ENCODE measurements around the gene STRIP2.

DNA sequence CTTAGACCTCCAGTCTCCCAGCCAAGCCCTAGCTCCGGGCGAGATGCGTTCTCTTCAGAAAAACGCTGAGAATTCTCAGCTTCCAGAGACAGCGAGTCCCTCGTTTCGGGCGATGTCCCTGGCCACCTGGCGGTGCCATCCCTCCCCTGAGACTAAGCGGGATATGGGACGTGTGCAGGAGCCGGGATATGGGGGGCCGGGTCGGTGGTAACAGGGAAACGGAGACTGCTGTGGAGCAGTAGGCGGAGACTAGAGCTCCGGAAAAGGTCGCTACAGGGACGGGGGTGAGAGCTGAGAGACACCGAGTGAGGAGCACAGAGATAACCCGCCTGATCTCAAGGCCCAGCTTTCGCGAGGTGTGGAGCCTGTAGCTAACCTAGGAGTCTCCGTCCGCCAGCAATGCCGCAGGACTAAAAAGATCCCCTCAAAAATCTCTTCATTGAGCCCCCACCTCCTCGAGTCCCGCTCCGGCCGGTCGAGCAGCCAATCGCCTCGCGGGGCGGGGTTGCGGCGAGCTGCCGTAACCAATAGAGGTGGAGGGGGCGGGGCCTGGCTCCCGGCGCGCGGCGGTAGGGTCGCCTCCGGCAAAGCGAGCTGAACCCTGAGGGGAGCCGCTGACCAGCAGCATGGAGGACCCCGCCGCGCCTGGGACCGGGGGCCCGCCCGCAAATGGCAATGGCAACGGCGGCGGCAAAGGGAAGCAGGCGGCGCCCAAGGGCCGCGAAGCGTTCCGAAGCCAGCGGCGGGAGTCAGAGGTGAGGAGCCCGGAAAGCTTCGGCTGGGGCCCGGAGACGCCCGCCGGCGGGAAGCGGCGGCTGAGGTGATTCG is at the start of gene STRIP2:
- no peak for TF ChIP-seq POLR2A (IDR thresholded peaks at IDR 0.05)
- TF ChIP-seq, protein P1, sequence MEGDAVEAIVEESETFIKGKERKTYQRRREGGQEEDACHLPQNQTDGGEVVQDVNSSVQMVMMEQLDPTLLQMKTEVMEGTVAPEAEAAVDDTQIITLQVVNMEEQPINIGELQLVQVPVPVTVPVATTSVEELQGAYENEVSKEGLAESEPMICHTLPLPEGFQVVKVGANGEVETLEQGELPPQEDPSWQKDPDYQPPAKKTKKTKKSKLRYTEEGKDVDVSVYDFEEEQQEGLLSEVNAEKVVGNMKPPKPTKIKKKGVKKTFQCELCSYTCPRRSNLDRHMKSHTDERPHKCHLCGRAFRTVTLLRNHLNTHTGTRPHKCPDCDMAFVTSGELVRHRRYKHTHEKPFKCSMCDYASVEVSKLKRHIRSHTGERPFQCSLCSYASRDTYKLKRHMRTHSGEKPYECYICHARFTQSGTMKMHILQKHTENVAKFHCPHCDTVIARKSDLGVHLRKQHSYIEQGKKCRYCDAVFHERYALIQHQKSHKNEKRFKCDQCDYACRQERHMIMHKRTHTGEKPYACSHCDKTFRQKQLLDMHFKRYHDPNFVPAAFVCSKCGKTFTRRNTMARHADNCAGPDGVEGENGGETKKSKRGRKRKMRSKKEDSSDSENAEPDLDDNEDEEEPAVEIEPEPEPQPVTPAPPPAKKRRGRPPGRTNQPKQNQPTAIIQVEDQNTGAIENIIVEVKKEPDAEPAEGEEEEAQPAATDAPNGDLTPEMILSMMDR (IDR thresholded peaks at IDR 0.05), result peak in 2 of 3 donors; percentile 12 to 33
- TF ChIP-seq POLR2AphosphoS5 (IDR thresholded peaks at IDR 0.05), result no peak

Data from breast epithelium (tissue), 3 donors.